Measurements from ENCODE around the gene ITGBL1.

ITGBL1 gene

GRCh38 chr13:101454767-101455166, 2.3 kb downstream of the ITGBL1 start:
- no peak for TF ChIP-seq CTCF (IDR thresholded peaks at IDR 0.05; ENCODE audit: insufficient read depth, low read length, poor library complexity, severe bottlenecking)
- no peak overlapping the region for H3K4me3 ChIP-seq (replicated peaks; ENCODE audit: low read depth, low read length)
- DNase-seq (ENCODE audit: extremely low read depth, insufficient read length): no peak

GRCh38 chr13:101455863-101456262, 3.4 kb downstream of the ITGBL1 start:
- no peak for DNase-seq (ENCODE audit: extremely low read depth, insufficient read length)
- Histone ChIP-seq H3K36me3 (ENCODE audit: control insufficient read depth, insufficient read depth, low read length) (no peaks in the 10 kb centered on the region), H3K4me3 (replicated peaks; ENCODE audit: low read depth, low read length) (no peak overlapping the region)

More at GRCh38 chr13:101454767-101455166, 2.3 kb downstream of the ITGBL1 start:
- no peaks in the 10 kb centered on the region for H3K27me3 ChIP-seq (replicated peaks; ENCODE audit: control insufficient read depth, insufficient read depth, low read length)
- H3K36me3 ChIP-seq (ENCODE audit: control insufficient read depth, insufficient read depth, low read length): no peaks in the 10 kb centered on the region

GRCh38 chr13:101457176-101457575, 4.7 kb downstream of the ITGBL1 start:
- TF ChIP-seq CTCF (IDR thresholded peaks at IDR 0.05; ENCODE audit: insufficient read depth, low read length, poor library complexity, severe bottlenecking): no peak
- H3K36me3 ChIP-seq (ENCODE audit: control insufficient read depth, insufficient read depth, low read length): no peaks in the 10 kb centered on the region
- no peak for DNase-seq (ENCODE audit: extremely low read depth, insufficient read length)
- no peak overlapping the region for H3K4me3 ChIP-seq (replicated peaks; ENCODE audit: low read depth, low read length)
- H3K27me3 ChIP-seq (replicated peaks; ENCODE audit: control insufficient read depth, insufficient read depth, low read length): no peaks in the 10 kb centered on the region

More at GRCh38 chr13:101455863-101456262, 3.4 kb downstream of the ITGBL1 start:
- TF ChIP-seq CTCF (IDR thresholded peaks at IDR 0.05; ENCODE audit: insufficient read depth, low read length, poor library complexity, severe bottlenecking): no peak
- no peaks in the 10 kb centered on the region for H3K27me3 ChIP-seq (replicated peaks; ENCODE audit: control insufficient read depth, insufficient read depth, low read length)

DNA sequence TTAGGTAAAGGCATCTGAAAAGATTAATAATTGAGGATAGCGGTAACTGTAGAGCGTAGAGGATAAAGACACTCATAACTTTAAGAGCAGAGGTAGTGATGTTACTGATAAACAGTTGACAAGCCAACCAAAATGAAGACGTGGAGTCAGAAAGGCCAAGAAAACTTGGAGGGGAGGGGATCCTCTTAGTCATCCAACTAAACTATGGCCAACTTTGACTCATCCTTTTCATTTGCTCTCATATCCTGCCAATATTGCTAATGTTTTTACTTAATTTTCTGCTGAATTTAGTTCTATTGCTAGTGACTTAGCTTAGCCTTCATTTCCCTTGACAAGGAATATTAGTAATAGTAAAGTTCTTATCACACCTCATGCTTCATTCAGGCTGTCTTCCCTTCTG, 13.4 kb downstream of the ITGBL1 start:
- DNase-seq (ENCODE audit: extremely low read depth, insufficient read length): no peak
- H3K4me3 ChIP-seq (replicated peaks; ENCODE audit: low read depth, low read length): no peak overlapping the region
- no peak for TF ChIP-seq CTCF (IDR thresholded peaks at IDR 0.05; ENCODE audit: insufficient read depth, low read length, poor library complexity, severe bottlenecking)
- H3K36me3 ChIP-seq (ENCODE audit: control insufficient read depth, insufficient read depth, low read length): no peaks in the 10 kb centered on the region
- H3K27me3 ChIP-seq (replicated peaks; ENCODE audit: control insufficient read depth, insufficient read depth, low read length): no peaks in the 10 kb centered on the region

DNA sequence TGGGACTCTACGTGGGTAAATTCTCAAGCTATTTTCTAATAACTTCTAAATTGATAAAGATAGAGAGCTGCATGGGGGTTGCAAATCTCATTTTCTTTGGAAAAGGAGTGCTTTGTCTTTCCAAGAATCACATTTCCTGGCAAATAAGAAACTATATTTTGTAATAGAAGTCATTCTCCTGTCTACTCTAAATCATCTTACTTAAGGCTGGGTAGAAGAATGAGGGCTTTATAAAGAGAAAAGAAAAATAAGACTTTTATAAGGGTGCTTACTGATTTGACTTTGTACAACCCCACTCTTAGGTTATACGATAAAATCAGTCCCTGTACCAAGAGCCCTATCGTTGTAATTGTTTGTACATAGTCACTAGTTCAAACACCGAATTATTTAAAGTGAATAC, 14.9 kb downstream of the ITGBL1 start:
- H3K36me3 ChIP-seq (ENCODE audit: control insufficient read depth, insufficient read depth, low read length): no peaks in the 10 kb centered on the region
- no peak for DNase-seq (ENCODE audit: extremely low read depth, insufficient read length)
- TF ChIP-seq CTCF (IDR thresholded peaks at IDR 0.05; ENCODE audit: insufficient read depth, low read length, poor library complexity, severe bottlenecking): no peak
- H3K27me3 ChIP-seq (replicated peaks; ENCODE audit: control insufficient read depth, insufficient read depth, low read length): no peaks in the 10 kb centered on the region
- no peak overlapping the region for H3K4me3 ChIP-seq (replicated peaks; ENCODE audit: low read depth, low read length)

GRCh38 chr13:101473458-101473857, 21.0 kb downstream of the ITGBL1 start:
- Histone ChIP-seq H3K4me3 (replicated peaks; ENCODE audit: low read depth, low read length) (no peak overlapping the region), H3K36me3 (ENCODE audit: control insufficient read depth, insufficient read depth, low read length) (no peaks in the 10 kb centered on the region), H3K27me3 (replicated peaks; ENCODE audit: control insufficient read depth, insufficient read depth, low read length) (no peaks in the 10 kb centered on the region)
- no peak for TF ChIP-seq CTCF (IDR thresholded peaks at IDR 0.05; ENCODE audit: insufficient read depth, low read length, poor library complexity, severe bottlenecking)
- DNase-seq (ENCODE audit: extremely low read depth, insufficient read length): no peak
